C4-2B (cell line): ENCODE measurements around the gene CALM3.

Experiments used
- H3K27ac ChIP-seq: fragments of 450-650 bp; 2 replicates; pipeline ENCODE4 v1.5.1; 2017
- CTCF ChIP-seq: fragments of 450-650 bp; conservative IDR thresholded peaks from 2 replicates; pipeline ENCODE4 v1.5.1; 2017; ENCODE audit warnings: mild to moderate bottlenecking
- ZFX ChIP-seq: fragments of 450-650 bp; IDR thresholded peaks from 2 replicates; pipeline ENCODE4 v1.6.1; 2017

Gene CALM3

GRCh38 chr19:46618670-46619231, 17.6 kb downstream of the CALM3 start:
- TF ChIP-seq ZFX: no peak
- no peak for TF ChIP-seq CTCF
- H3K27ac ChIP-seq: no peak overlapping the region

GRCh38 chr19:46620267-46620666, 19.1 kb downstream of the CALM3 start:
- H3K27ac ChIP-seq: no peak overlapping the region

GRCh38 chr19:46620716-46621115, 19.6 kb downstream of the CALM3 start:
- no peak overlapping the region for H3K27ac ChIP-seq
- no peak for TF ChIP-seq ZFX
- no peak for TF ChIP-seq CTCF

More at GRCh38 chr19:46620267-46620666, 19.1 kb downstream of the CALM3 start:
- no peak for TF ChIP-seq CTCF
- TF ChIP-seq ZFX: no peak

- H3K27ac ChIP-seq: no peak overlapping the region
- TF ChIP-seq CTCF: no peak
- no peak for TF ChIP-seq ZFX
These were observed 20.3 kb downstream of the CALM3 start for GRCh38 chr19:46621191-46622117.

- no peak overlapping the region for H3K27ac ChIP-seq
- TF ChIP-seq ZFX (no peak), CTCF (no peak)
These were observed 21.0 kb downstream of the CALM3 start for GRCh38 chr19:46622118-46622446.

- no peak for TF ChIP-seq ZFX
- no peak for TF ChIP-seq CTCF
- H3K27ac ChIP-seq: no peak overlapping the region
These were observed 22.9 kb downstream of the CALM3 start for GRCh38 chr19:46623915-46624502.

GRCh38 chr19:46624958-46625661, 24.0 kb downstream of the CALM3 start, which contains the start of gene PTGIR:
PTGIR (minus strand) TSS chr19:46625089; CDS start chr19:46624225, 864 bp downstream.
- TF ChIP-seq ZFX (no peak), CTCF (no peak)

More at GRCh38 chr19:46624958-46625661, 24.0 kb downstream of the CALM3 start, which contains the start of gene PTGIR:
- no peak within 1 kb of the TSS for H3K27ac ChIP-seq
